CD4-positive, alpha-beta T cell treated with Interleukin-4 for 4 hours (primary cell): Measurements from ENCODE around the gene SHROOM2.

ENCODE experiments used
- DNase-seq: peaks from one replicate; pipeline ENCODE4 v3.0.0-alpha.2; 2020

SHROOM2 gene

DNA sequence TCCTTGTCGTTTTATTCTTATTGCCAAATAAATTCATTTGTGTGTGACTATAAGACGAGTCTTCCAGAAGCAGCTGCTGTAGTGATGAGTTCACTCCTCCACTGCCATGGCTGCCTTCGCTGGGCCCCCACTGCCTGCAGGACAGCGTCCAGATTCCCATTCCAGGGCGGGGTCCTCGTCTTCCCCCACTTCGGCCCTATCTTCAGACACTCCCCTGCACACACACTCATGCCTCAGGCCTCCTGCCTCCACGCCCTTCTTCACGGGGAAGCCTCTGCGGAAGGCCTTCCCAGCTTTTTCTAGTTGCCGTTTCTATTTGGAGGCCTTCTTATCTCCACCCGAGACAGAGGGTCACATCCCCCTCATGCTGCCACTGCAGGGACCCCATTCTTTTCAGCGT is 80.4 kb downstream of the SHROOM2 start:
- DNase-seq, result no peak

DNA sequence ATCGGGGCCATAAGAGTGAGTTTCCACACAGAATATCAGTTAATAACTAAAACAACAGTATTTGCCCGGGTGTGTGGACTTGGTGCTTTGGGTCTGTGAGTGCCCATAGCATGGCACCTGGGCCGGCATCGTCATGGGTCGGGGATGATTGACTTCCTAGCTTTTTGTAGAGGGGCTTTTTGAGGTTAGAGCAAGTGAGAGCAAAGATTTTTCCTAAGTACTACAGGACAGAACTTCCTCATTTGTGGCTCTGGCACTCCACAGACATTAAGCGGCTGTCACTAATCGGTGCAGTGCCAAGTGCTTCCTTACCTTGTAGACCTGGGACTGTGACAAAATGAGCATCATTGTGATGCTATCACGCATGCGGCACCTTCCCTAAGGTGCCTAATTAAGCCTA is 81.0 kb downstream of the SHROOM2 start:
- no peak for DNase-seq

DNA sequence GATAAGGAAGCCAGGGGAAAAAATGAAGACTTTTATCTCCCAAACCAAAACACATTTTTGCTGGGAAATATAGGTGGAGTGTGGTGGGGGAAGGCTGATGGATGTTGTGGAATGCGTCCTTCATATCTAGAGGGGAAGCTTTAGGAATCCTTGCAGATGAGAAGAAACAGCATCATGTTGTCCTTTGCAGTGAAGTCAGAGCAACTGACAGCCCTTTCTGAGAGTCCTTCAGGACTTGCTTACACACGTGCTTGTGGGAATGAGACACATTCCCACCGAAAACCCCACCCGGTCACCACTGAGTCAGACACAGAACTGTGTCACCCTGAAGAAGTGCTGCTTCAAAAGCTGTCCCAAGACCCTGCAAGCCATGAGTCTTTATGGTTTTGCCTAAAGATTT is 81.5 kb downstream of the SHROOM2 start:
- no peak for DNase-seq

DNA sequence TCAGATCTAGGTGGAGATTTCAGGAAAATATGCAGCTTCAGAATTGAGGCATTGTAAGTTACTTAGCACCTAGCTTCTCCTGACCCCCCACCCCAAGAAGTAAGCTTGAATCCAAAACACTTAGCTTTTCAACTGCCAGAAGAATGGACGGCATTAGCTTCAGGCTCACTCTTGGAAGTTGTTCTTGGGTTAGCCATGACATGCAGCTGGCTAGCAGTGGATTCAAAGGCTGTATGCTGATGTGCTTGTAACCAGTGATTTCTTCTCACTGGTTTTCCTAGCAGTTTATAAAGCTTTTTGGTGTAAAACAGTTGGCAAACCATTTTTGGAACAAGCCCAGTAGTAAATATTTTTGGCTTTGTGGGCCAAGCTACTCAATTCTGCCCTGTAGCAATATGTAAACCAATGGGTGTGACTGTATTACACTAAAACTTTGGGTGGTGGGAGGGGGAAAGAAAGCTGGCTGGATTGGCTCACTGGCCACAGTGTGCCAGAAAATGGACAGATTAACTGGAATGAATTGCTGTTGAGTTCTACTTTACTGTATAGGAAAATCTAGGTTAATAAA is 85.6 kb downstream of the SHROOM2 start:
- DNase-seq, result no peak

DNA sequence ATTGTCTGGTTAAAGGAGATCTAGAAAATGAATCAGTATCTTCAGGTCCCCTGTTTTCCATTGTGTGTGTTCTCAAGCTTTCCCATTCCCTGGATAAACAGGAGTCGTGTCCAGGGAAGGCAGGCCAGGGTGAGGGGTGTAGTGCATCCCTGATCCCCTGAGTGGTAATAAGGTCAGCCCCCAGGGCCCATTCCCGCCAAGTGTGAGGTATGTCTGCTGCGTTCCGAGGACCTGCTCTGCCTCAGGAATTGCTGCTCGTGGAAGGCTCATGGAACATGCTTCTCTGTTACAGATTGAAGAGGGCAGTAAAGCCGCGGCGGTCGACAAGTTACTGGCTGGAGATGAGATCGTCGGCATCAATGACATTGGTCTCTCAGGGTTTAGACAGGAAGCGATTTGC is 87.1 kb downstream of the SHROOM2 start:
- no peak for DNase-seq

DNA sequence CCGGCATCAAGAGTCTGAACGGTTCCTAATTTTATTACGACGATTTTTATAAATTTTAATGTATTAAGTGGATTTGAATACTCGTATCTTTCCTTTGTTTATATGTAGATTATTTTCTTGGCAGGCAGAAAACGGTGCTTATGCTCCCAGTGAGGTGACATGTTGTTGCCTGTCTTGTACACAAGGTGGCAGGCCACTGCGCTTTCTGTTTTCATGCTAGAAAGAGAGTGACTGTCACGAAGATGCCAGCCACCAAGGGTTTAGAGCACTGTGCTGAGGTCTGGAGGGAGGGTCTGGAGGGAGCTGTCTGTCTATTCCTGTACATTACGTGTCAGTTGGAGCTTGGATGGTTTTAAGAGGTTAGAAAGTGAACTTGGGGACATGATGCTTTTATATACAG is 87.7 kb downstream of the SHROOM2 start:
- peak; percentile 27 for DNase-seq

DNA sequence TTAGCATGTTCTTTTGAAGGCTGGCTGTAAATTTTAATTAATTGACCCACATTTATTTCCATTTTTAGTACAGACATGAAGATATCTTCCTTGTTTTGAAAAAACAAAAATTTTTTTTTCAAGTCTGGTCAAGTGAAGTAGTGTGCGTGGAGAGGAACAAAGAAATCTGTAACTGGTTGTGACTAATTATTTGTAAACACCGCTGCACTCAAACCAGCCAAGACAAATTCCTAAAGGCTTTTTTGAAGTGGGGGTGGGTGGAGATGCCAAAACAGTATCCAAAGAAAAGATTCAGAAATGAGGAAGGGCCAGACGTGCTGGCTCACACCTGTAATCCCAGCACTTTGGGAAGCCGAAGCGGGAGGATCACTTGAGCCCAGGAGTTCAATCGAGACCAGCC is 88.3 kb downstream of the SHROOM2 start:
- DNase-seq, result no peak

DNA sequence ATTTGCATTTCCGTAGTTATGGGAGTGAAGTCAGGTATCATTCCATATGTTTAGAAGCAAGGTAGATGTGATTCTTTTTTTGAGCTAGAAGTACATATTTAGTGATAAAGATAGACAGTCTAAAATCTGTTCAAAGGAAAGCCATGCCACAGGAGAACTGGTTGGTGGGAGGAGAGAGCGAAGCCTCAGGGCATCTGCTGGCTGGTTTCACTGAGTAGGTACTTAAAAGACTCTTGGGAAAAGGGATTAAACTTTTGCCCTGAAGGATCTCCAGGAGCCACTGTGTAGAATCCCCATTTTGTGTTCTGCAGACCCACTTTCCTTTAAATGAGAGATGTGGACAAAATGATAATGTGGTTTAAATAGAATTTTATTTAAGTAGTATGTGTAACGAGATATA is 89.6 kb downstream of the SHROOM2 start:
- DNase-seq, result no peak

DNA sequence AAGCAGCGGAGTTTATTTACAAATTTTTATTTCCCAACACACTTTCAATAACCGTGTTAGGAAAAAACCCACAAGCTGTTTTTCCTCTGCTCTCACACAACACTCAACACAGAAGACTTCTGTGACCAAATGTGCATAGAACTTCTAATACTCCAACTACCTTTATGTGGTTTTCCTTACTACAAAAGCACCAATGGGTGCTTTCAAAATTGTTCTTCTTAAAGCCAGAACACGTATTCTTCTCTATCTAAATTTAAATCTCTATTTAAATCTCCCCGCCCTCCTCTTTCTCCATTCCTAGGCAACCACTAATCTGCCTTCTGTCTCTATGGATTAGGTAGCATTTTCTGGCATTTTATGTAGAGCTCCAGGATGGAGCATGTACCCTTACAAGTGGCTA is 90.0 kb downstream of the SHROOM2 start:
- DNase-seq, result no peak

DNA sequence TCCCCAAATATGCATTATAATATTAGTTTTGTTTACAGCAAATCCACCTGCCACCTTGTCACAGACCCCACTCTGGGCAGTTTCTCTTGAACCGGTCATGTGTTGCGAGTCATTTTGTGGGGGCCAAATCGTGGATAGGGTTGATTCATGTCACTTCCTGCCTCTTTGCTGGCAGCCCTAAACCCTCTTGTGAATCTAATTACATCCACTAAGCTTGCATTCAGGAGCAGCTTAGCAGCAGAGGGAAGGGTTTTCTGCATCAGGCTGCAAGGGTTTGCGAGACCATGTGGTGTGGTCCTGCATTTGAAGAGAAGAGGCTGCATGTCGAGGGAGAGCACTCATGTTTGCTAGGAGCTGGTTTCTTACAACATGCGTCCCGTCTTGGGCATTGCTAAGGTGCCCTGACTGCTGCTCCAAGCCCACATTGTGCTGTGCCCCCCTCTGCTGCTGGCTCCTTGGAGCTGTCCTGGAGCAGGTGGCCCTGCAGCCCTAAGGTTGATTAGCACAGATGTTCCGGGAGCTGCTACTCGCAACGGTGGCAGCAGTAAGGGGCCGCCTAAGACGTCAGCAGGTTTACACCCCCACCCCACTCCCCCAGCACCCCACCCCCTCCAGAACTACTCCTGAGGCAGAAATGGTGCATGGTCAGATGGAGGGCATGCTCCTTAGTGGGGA is 92.1 kb downstream of the SHROOM2 start:
- no peak for DNase-seq

DNA sequence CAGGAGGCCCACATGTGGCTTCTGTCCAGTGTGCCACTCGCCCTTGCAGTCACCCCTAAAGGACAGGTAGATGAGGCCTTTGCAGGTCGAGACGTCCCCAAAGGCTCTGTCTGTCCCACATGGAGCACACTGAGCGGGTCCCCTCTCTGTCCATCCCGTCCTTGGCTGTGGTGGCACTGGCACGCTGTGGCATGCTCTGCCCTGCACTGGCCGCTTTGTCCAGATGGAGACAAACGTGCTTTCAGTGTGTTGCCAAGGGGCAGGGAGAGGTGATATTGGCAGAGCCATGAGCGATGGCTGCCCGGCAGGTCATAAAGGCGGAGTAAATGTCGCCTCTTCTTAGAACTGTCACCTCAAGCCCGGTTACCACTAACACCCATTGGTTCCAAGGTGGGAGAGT is 94.0 kb downstream of the SHROOM2 start:
- no peak for DNase-seq

DNA sequence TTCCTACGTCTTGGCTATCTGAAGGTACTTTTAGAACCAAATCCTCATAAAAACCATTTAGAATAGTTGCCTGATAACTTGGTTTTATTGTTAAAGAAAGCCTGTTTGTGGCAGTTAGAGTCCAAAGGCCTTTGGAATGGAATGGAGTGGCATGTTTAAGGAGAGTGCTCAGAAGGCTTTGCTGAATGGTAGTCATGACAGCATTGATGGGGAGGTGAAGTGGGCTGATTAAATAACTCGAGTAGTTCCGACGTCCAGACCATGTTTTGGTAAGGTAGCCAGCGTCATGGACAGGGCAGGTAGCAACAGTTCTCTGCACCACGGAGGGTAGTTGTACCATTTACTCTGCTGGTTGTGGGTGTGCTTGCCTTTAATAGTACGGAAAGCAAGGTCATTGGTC is 94.6 kb downstream of the SHROOM2 start:
- DNase-seq, result no peak

DNA sequence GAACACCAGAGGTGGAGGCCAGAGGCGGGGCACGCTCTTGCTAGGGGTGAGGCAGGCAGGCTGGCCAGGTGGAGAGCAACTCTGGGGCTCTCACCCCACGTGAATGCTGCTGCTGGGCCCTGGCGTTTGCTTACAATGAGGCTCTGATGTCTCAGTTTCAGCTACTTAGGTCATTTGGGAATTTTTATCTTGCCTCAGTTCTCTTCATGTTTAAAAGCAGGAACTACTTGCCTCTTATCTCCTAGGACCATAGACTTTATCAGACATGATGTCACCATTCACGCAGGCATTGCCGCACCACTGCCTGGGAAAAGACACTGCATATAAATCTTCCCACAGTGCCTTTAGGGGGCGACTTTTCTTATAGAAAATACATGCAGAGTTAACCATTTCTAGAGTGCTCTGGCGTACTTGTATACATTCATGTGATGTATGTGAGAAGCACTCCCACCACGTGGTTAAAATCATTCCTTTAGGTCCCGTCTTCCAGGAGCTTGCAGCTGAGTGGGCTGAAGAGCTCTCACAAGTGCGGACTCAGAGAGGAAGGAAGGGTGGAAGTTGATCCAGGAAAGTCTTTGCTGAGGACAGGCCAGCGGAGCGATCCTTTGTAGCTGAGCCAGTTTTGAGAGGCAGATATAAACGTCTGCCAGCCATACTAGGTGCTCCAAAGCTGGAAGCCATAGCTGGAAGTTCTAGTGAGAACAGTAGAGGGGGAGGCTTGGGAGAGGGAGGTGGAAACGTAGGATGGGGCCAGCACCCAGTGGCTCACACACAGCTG is 96.6 kb downstream of the SHROOM2 start:
- no peak for DNase-seq

DNA sequence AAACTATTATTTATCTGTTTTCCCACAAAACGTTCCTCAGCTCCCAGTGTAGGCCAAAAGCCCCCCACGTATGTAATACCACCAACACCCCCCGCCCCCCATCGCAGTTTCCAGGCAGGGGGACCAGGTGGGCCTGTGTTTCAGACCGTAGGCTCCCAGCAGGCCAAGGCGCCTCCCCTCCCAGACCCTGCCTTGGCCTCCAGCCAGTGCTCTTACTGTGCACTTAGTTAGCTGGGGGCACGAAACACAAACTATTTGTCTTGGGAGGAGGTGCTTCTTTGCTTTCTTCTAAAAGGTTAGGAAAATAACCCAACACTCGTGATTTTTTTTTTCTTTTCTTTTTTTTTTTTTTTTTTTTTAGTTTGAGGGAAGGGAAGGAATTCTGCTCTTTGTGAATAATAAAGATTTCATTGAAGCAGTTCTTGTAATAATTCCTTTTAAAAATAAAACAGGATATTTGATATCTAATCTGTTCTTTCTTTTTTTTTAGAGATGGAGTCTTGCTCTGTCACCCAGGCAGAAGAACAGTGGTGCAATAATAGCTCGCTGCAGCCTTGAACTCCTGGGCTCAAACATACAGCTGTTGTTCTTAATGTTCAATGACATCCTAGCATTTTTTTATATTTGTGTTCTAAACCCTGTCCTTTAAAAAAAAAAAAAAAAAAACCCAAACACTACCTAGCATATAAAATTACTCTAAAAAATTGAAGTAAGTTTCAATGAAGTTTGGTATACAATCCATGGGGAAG is 98.0 kb downstream of the SHROOM2 start:
- no peak for DNase-seq

DNA sequence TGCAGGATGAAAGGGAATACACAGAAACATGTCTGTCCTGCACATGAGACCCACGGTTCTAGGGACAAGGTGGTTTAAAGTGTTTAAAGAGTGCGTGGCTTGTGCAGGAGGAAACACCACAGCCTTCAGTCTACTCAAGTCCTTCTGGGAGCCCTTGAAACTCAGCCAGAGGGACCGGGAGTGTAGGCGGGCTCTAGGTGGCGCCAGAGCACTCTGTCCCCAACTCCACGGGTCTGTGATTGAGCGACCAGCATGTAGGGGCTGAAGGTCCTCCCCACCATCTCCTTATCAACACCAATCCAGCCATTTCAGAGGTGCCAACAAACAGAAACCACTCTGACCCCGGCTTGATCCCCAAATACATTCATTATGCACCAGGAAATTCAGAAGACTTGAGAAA is 98.9 kb downstream of the SHROOM2 start:
- DNase-seq, result peak; percentile 35

DNA sequence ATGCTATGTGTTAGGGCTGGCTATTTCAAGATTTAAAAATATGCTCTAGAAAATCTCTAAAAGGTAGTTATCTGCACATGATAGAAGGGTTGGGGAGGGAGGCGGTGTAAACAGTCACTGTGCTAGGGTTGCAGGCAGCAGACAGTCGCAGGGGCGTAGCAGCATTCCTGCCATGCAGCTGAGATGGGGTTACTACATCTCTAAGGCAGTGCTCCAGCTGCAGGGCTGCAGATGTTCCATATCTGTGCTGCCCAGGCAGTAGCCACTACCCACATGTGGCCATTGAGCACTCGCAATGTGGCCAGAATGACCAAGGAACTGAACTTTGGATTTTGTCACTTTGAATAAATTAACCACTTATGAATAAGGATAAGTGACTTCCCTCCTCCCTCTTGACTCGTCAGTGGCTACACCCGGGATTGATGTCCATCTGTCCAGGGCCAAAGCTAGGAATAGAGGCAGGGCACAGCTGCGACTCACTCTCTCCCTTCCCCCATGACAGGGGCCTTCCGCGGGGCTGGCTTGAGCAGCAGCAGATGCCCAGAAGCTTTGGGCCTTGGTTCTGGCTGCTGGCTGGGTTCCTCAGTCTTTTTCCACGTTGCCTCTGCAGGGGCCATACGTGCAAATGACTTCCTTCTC is 101.5 kb downstream of the SHROOM2 start:
- no peak for DNase-seq

DNA sequence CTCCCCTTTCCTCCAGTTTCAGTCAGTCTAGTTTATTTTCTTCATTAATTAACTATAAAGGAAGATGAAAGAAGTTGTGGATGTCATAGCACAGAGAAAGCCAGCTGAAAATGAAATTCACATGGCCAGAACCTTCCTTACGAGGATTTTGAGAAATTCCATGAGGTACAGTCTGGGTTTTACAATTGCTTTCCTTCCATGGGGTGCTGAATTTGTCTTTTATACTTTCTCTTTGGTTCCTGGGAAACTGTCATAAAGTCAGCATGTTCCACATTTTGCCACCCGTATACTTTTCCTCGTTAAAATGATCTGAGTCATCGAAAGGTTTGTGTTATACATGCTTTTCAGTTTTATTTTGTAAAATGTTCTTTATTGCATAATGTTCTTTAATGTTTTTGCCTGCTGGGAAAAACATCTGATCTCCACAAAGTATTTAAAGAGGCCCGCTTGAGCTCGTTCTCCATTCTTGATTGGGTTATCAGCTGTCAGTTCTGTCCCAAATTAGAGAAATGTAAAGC is 102.8 kb downstream of the SHROOM2 start:
- no peak for DNase-seq

DNA sequence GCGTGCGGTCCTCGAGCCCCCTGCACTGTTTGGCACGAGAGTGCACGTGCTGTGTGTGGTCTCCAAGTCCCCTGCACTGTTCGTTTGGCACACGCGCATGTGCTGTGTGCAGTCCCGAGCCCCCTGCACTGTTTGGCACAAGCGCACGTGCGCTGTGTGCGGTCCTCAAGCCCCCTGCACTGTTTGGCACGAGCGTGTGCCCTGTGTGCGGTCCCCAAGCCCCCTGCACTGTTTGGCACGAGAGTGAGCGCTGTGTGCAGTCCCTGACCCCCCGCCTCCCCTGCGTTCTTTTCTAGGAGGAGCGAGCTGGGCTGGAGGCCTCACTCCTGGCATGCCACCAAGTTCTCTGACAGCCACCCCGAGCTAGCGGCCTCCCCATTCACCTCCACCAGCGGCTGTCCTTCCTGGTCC is 104.5 kb downstream of the SHROOM2 start:
- no peak for DNase-seq

DNA sequence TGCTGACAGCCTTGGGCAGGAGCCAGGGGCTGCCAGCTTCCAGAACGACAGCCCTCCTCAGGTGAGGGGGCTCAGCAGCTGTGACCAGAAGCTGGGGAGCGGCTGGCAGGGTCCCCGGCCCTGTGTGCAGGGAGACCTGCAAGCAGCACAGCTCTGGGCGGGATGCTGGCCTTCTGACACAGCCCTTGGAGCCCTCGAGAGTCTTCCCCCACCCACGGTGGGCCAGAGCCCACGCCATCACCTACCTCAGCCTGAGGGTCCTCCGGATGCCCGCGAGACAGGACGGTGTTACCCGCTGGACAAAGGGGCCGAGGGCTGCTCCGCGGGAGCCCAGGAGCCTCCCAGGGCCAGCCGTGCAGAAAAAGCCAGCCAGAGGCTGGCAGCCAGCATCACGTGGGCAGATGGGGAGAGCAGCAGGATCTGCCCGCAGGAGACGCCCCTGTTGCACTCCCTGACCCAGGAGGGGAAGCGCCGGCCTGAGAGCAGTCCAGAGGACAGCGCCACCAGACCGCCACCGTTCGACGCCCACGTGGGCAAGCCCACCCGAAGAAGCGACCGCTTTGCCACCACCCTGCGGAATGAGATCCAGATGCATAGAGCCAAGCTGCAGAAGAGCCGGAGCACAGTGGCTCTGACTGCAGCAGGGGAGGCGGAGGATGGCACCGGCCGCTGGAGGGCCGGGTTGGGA is 109.1 kb downstream of the SHROOM2 start:
- DNase-seq, result no peak

DNA sequence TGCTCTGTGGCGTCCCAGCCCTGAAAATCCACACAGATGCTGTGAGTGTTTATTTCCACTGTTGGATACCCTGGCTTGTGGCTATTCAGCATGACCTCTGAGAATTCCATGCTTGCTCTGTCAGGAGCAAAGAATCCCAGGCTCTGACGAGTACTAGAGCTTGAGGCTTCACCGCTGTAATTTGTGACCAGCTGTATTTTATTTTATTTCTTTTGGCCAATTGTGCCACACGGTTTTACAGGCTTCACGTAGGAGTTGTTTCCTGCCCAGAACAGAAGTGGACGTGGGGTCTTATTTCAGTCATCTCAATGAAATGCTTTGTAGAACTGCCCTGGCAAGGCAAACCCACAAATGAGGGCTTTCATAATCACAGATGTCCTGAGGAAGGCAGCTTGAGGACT is 111.5 kb downstream of the SHROOM2 start:
- DNase-seq, result no peak

DNA sequence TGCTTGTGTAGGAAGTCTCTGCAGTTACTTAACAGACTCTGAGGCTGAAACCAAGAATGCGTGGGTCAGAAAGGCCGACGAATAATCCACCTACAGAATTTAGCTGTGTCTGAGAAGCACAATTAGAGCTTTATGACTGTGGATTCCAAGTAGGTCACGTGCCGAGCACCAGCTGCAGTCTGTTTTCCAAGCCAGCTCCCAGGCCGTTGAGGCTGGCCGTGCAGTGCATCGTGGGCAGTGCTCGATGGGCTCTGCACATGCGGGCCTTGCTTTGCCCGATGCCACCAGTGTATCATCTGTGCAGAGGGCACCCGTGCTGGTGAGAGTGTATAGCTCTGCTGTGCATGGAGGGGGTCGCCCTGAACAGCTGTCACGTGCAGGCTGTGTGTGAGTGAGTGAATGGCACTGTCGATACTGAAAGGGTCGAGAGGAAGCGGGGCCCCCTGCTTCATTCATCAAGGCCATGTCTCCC is 113.4 kb downstream of the SHROOM2 start:
- DNase-seq, result no peak

DNA sequence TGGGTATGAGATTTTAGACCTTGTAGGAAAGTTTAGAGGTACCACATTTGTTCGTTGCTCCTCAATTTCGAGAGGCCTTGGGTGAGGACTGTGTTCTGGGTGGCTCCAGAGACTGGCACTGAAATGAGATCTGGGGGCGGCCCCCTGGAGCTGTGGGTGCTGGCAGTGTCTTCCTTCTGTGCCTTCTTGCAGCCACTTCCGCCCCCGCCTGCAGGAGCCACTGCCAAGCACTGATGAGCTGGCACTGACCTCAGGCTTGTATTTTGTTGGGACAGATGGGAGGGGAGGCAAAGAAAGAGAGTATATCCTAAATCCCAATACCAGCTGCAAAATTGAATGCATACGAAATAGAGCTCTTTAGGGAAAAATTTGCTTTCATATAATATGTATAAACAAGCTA is 116.4 kb downstream of the SHROOM2 start:
- no peak for DNase-seq
